Keratinocyte (primary cell): ENCODE results near the gene UGT3A1. TPM values are rescaled to one million over a fixed set of nuclear protein-coding genes. Genes with fewer than 3 reads are reported as not detected.

Source experiments
- DNase-seq: peaks from one replicate; pipeline ENCODE4 v3.0.0-alpha.2; 2011; ENCODE audit warnings: low read depth, missing footprints, low spot score
- FAIRE-seq: peaks from 2 replicates; lab custom pipeline; 2011; peaks lifted over from hg19 to GRCh38; lab: Jason Lieb, UNC
- H2AFZ ChIP-seq: 2 replicates; pipeline ENCODE4 v1.6.0; 2012; ENCODE audit warnings: low read length, control low read depth, inconsistent platforms; ENCODE audit not compliant: control insufficient read depth
- H3K27ac ChIP-seq: 2 replicates; pipeline ENCODE4 v1.5.1; 2011; ENCODE audit warnings: low read length; ENCODE audit not compliant: control insufficient read depth, insufficient read depth
- H3K27me3 ChIP-seq: 3 replicates; pipeline ENCODE4 v1.6.0; 2011; ENCODE audit warnings: low read length; ENCODE audit not compliant: control insufficient read depth, insufficient read depth; ENCODE audit errors: extremely low read depth
- H3K36me3 ChIP-seq, 2 experiments: 2 replicates in 1 of 2; 3 replicates in 1 of 2; pipeline ENCODE4 v1.5.1; 2011; ENCODE audit warnings: low read length in 2 of 2, mild to moderate bottlenecking in 1 of 2; ENCODE audit not compliant: control insufficient read depth in 2 of 2, insufficient read depth in 2 of 2; ENCODE audit errors: extremely low read depth in 1 of 2
- H3K4me1 ChIP-seq: 3 replicates; pipeline ENCODE4 v1.5.1; 2011; ENCODE audit warnings: low read length; ENCODE audit not compliant: control insufficient read depth, insufficient read depth; ENCODE audit errors: extremely low read depth
- H3K4me2 ChIP-seq: 3 replicates; pipeline ENCODE4 v1.6.0; 2011; ENCODE audit warnings: low read depth, low read length; ENCODE audit not compliant: control insufficient read depth, insufficient read depth; ENCODE audit errors: extremely low read depth
- H3K4me3 ChIP-seq, 3 experiments: fragments of 200-600 bp in 1 of 3; sonication (generic) in 1 of 3; 2 replicates in 2 of 3; 3 replicates in 1 of 3; pipeline ENCODE4 v1.5.1; 2011 to 2016; ENCODE audit warnings: low read length in 3 of 3, mild to moderate bottlenecking in 3 of 3, control low read depth in 2 of 3, inconsistent platforms in 1 of 3, low read depth in 1 of 3, mixed read lengths in 1 of 3, mixed run types in 1 of 3, moderate library complexity in 1 of 3; ENCODE audit not compliant: control insufficient read depth in 2 of 3, insufficient read depth in 2 of 3; ENCODE audit errors: extremely low read depth in 1 of 3
- H3K79me2 ChIP-seq: 2 replicates; pipeline ENCODE4 v1.6.0; 2012; ENCODE audit warnings: low read length; ENCODE audit not compliant: control insufficient read depth, insufficient read depth
- H3K9ac ChIP-seq: 3 replicates; pipeline ENCODE4 v1.6.0; 2011; ENCODE audit warnings: low read length; ENCODE audit not compliant: control insufficient read depth, insufficient read depth; ENCODE audit errors: extremely low read depth
- H3K9me1 ChIP-seq: 3 replicates; pipeline ENCODE4 v1.6.0; 2011; ENCODE audit warnings: low read length; ENCODE audit not compliant: control insufficient read depth, insufficient read depth; ENCODE audit errors: extremely low read depth
- H3K9me3 ChIP-seq: 2 replicates; pipeline ENCODE4 v1.5.1; 2012; ENCODE audit warnings: low read depth, low read length; ENCODE audit not compliant: control insufficient read depth
- H4K20me1 ChIP-seq: 3 replicates; pipeline ENCODE4 v1.6.0; 2011; ENCODE audit warnings: low read length; ENCODE audit not compliant: control insufficient read depth, insufficient read depth; ENCODE audit errors: extremely low read depth
- CTCF ChIP-seq, 3 experiments: IDR thresholded peaks in 1 of 3; conservative IDR thresholded peaks in 1 of 3; optimal IDR thresholded peaks in 1 of 3; 2 replicates in 2 of 3; 3 replicates in 1 of 3; pipeline versions ENCODE3 to v1.5.1; 2011; ENCODE audit warnings: low read length in 3 of 3, mild to moderate bottlenecking in 3 of 3, moderate library complexity in 2 of 3, control low read depth in 1 of 3, inconsistent platforms in 1 of 3; ENCODE audit not compliant: insufficient read depth in 2 of 3; ENCODE audit errors: extremely low read depth in 1 of 3
- EZH2 ChIP-seq: IDR thresholded peaks from one replicate; pipeline ENCODE4 v1.6.1; 2012; ENCODE audit warnings: inconsistent platforms, mild to moderate bottlenecking, low read length, moderate library complexity
- dilution Hi-C: fragments of 300-500 bp; cut with MboI; formaldehyde crosslinking; loops from one replicate; pipeline ENCODE4 v1.7.0; 2020; ENCODE audit warnings: low sequenced_read_pairs; ENCODE audit not compliant: extremely low pct_ligation_motif_present
- polyA plus RNA-seq, 5 experiments: library from polyadenylated mRNA; depleted of rRNA in 3 of 5; stranded (reverse) in 3 of 5; stranded (forward) in 1 of 5; unstranded in 1 of 5; fragments of >200 nt; gene quantifications; 1 replicate in 1 of 5; 2 replicates in 3 of 5; 3 replicates in 1 of 5; pipeline versions ENCODE4 v1.2.1 to v1.2.3, GENCODE V29; 2011 to 2012; ENCODE audit warnings: missing spikeins in 2 of 5, low read depth in 1 of 5, low replicate concordance in 1 of 5

UGT3A1 gene
- polyA plus RNA-seq, 1 donor (not counting 4 experiments of a cell fraction or from before 2014, with no cell fraction given): not detected

DNA sequence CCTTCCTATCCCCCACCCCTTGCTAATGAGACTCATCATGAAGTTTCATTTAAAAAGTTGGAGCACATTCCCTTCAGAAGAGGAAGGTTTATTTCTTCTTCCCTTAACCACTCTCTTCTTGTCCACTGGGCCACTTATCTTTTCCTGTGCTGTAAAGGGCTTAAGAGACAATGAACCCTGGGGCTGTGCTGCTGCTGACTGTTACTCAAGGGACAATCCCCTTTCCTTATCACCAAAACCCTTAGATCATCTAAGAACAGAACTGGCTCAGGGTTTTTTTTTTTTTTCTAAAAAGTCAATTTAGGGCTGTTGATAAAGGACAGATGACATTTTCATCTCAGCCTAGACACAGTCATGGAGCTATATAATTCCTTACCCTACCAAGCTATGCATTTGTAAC lies 82.4 kb downstream of the UGT3A1 start:
- Histone ChIP-seq H3K9me3 (no peaks in the 10 kb centered on the region), H3K27me3 (no peaks in the 10 kb centered on the region), H3K4me1 (no peaks in the 10 kb centered on the region), H4K20me1 (no peaks in the 10 kb centered on the region), H3K27ac (no peak overlapping the region), H3K4me3 (no peak overlapping the region), H2AFZ (no peak overlapping the region), H3K79me2 (no peaks in the 10 kb centered on the region), H3K9ac (no peak overlapping the region), H3K4me2 (no peak overlapping the region), H3K36me3 (no peaks in the 10 kb centered on the region), H3K9me1 (no peaks in the 10 kb centered on the region)
- no peak for FAIRE-seq
- TF ChIP-seq EZH2: no peak
- no peak for TF ChIP-seq CTCF (optimal IDR thresholded peaks at IDR 0.05 in 1 of 3, IDR thresholded peaks at IDR 0.05 in 1 of 3, conservative IDR thresholded peaks at IDR 0.05 in 1 of 3; ENCODE audit: extremely low read depth in 1 of 3, insufficient read depth in 2 of 3, low read length in 3 of 3)
- no peak for DNase-seq
- dilution Hi-C loops: no loop called here

- Histone ChIP-seq H3K36me3 (no peaks in the 10 kb centered on the region), H3K4me1 (no peaks in the 10 kb centered on the region), H3K79me2 (no peaks in the 10 kb centered on the region), H4K20me1 (no peaks in the 10 kb centered on the region), H2AFZ (no peak overlapping the region), H3K9me1 (no peaks in the 10 kb centered on the region), H3K4me3 (no peak overlapping the region), H3K27ac (no peak overlapping the region), H3K9ac (no peak overlapping the region), H3K4me2 (no peak overlapping the region), H3K9me3 (no peaks in the 10 kb centered on the region), H3K27me3 (no peaks in the 10 kb centered on the region)
- dilution Hi-C loops: no loop called here
- FAIRE-seq (no peak), DNase-seq (no peak)
- TF ChIP-seq CTCF (optimal IDR thresholded peaks at IDR 0.05 in 1 of 3, IDR thresholded peaks at IDR 0.05 in 1 of 3, conservative IDR thresholded peaks at IDR 0.05 in 1 of 3; ENCODE audit: extremely low read depth in 1 of 3, insufficient read depth in 2 of 3, low read length in 3 of 3): no peak
- no peak for TF ChIP-seq EZH2
Measured at GRCh38 chr5:35908228-35908627, 83.0 kb downstream of the UGT3A1 start.
